RWPE1 (cell line): ENCODE measurements around the gene KDM2B.

Source experiments
- CTCF ChIA-PET: fragments of 350-600 bp; sonication (Branson Sonifier 250); formaldehyde crosslinking; extraction: SDS; loops from one replicate; lab custom pipeline; 2021; lab: Yijun Ruan, JAX
- POLR2A ChIA-PET: fragments of 400-600 bp; formaldehyde crosslinking; extraction: SDS; loops from one replicate; lab custom pipeline; 2020; ENCODE audit warnings: antibody characterized with exemption; ENCODE audit not compliant: low non-redundant PET; lab: Yijun Ruan, JAX
- DNase-seq: peaks from one replicate; pipeline ENCODE4 v3.0.0; 2012; ENCODE audit warnings: low spot score
- H3K27ac ChIP-seq: fragments of 450-650 bp; 2 replicates; pipeline ENCODE4 v1.5.1; 2017
- CTCF ChIP-seq: fragments of 450-650 bp; conservative IDR thresholded peaks from 2 replicates; pipeline ENCODE4 v1.5.1; 2017; ENCODE audit warnings: low read depth, mild to moderate bottlenecking

Gene KDM2B

GRCh38 chr12:121524196-121524916 is 56.5 kb downstream of the KDM2B start:
- CTCF ChIA-PET = no interaction called here
- POLR2A ChIA-PET = no interaction called here
- no peak overlapping the region for H3K27ac ChIP-seq
- no peak for TF ChIP-seq CTCF
- no peak for DNase-seq

GRCh38 chr12:121523741-121524140 is 57.1 kb downstream of the KDM2B start:
- CTCF ChIA-PET = interaction anchor here (0.6 to 0.8 kb wide), 2 partner anchors 21 to 23 kb away, joined by 3 to 9 read pairs; no protein-coding TSS in a partner anchor
- no peak for TF ChIP-seq CTCF
- POLR2A ChIA-PET = no interaction called here
- no peak overlapping the region for H3K27ac ChIP-seq
- DNase-seq = no peak

GRCh38 chr12:121522971-121523370 is 57.9 kb downstream of the KDM2B start:
- TF ChIP-seq CTCF = no peak
- DNase-seq = no peak
- ChIA-PET CTCF (interaction anchor here (0.6 kb wide), 1 partner anchor 20 kb away, joined by 9 read pairs; no protein-coding TSS in a partner anchor), POLR2A (no interaction called here)
- H3K27ac ChIP-seq = no peak overlapping the region

- no peak overlapping the region for H3K27ac ChIP-seq
- CTCF ChIA-PET = interaction anchor here (0.6 to 1.4 kb wide), 2 partner anchors 21 to 98 kb away, joined by 3 to 5 read pairs; no protein-coding TSS in a partner anchor
- POLR2A ChIA-PET = no interaction called here
- TF ChIP-seq CTCF = no peak
- no peak for DNase-seq
These were observed 60.2 kb downstream of the KDM2B start for GRCh38 chr12:121520586-121521086.

GRCh38 chr12:121520119-121520518 is 60.7 kb downstream of the KDM2B start:
- no peak for TF ChIP-seq CTCF
- ChIA-PET POLR2A (no interaction called here), CTCF (no interaction called here)
- H3K27ac ChIP-seq = no peak overlapping the region
- no peak for DNase-seq

- no peak for DNase-seq
- POLR2A ChIA-PET = no interaction called here
- CTCF ChIA-PET = interaction anchor here (0.6 kb wide), 1 partner anchor 80 kb away, joined by 3 read pairs; no protein-coding TSS in a partner anchor
- no peak overlapping the region for H3K27ac ChIP-seq
- TF ChIP-seq CTCF = no peak
These were observed 61.6 kb downstream of the KDM2B start for GRCh38 chr12:121519227-121519626.
